Measurements from ENCODE around the gene KANSL1. TPM values are rescaled to one million over a fixed set of nuclear protein-coding genes. Genes with fewer than 3 reads are reported as not detected.

KANSL1 gene
- total RNA-seq, 2 donors from 2014 or later, result 86.5 to 102 TPM

- Histone ChIP-seq H3K27ac (peak overlapping the region in 1 of 2 donors; percentile 2), H3K4me3 (no peak overlapping the region), H3K27me3 (replicated peaks; ENCODE audit: insufficient read depth) (no peaks in the 10 kb centered on the region), H3K36me3 (peaks cover 14% of the 10 kb centered on the region), H3K4me1 (ENCODE audit: control insufficient read depth in 1 of 2, low read depth in 2 of 2) (peaks cover 54 to 87% of the 10 kb centered on the region in 2 donors), H3K9me3 (no peaks in the 10 kb centered on the region)
- no peak for DNase-seq (ENCODE audit: low spot score)
- TF ChIP-seq CTCF (IDR thresholded peaks at IDR 0.05), result no peak
- no peak for ATAC-seq (ENCODE audit: insufficient number of reproducible peaks, low FRiP score, low read depth)
These were observed 26.5 kb downstream of the KANSL1 start for GRCh38 chr17:46166692-46167249.

- Histone ChIP-seq H3K4me3 (no peak overlapping the region), H3K4me1 (ENCODE audit: control insufficient read depth in 1 of 2, low read depth in 2 of 2) (peaks cover 50 to 83% of the 10 kb centered on the region in 2 donors), H3K27me3 (replicated peaks; ENCODE audit: insufficient read depth) (no peaks in the 10 kb centered on the region), H3K9me3 (no peaks in the 10 kb centered on the region), H3K36me3 (no peaks in the 10 kb centered on the region), H3K27ac (no peak overlapping the region)
- no peak for ATAC-seq (ENCODE audit: insufficient number of reproducible peaks, low FRiP score, low read depth)
- no peak for TF ChIP-seq CTCF (IDR thresholded peaks at IDR 0.05)
- no peak for DNase-seq (ENCODE audit: low spot score)
These were observed 29.2 kb downstream of the KANSL1 start for GRCh38 chr17:46163929-46164594.

- no peak for ATAC-seq (ENCODE audit: insufficient number of reproducible peaks, low FRiP score, low read depth)
- Histone ChIP-seq H3K4me3 (no peak overlapping the region), H3K9me3 (no peaks in the 10 kb centered on the region), H3K27me3 (replicated peaks; ENCODE audit: insufficient read depth) (no peaks in the 10 kb centered on the region), H3K27ac (no peak overlapping the region), H3K4me1 (ENCODE audit: control insufficient read depth in 1 of 2, low read depth in 2 of 2) (peaks cover 57 to 91% of the 10 kb centered on the region in 2 donors), H3K36me3 (no peaks in the 10 kb centered on the region)
- TF ChIP-seq CTCF (IDR thresholded peaks at IDR 0.05), result no peak
- no peak for DNase-seq (ENCODE audit: low spot score)
These were observed 29.9 kb downstream of the KANSL1 start for GRCh38 chr17:46163316-46163715.

- no peak for TF ChIP-seq CTCF (IDR thresholded peaks at IDR 0.05)
- H3K4me3 ChIP-seq, result no peak overlapping the region
- no peaks in the 10 kb centered on the region for H3K27me3 ChIP-seq (replicated peaks; ENCODE audit: insufficient read depth)
- H3K27ac ChIP-seq, result no peak overlapping the region
- H3K36me3 ChIP-seq, result no peaks in the 10 kb centered on the region
- H3K9me3 ChIP-seq, result no peaks in the 10 kb centered on the region
- peaks cover 62 to 92% of the 10 kb centered on the region in 2 donors for H3K4me1 ChIP-seq (ENCODE audit: control insufficient read depth in 1 of 2, low read depth in 2 of 2)
- no peak for DNase-seq (ENCODE audit: low spot score)
- no peak for ATAC-seq (ENCODE audit: insufficient number of reproducible peaks, low FRiP score, low read depth)
These were observed 30.4 kb downstream of the KANSL1 start for GRCh38 chr17:46162866-46163265.

GRCh38 chr17:46160169-46160568, 33.1 kb downstream of the KANSL1 start:
- Histone ChIP-seq H3K4me3 (no peak overlapping the region), H3K27ac (no peak overlapping the region), H3K4me1 (ENCODE audit: control insufficient read depth in 1 of 2, low read depth in 2 of 2) (peaks cover 55 to 92% of the 10 kb centered on the region in 2 donors), H3K9me3 (no peaks in the 10 kb centered on the region), H3K27me3 (replicated peaks; ENCODE audit: insufficient read depth) (no peaks in the 10 kb centered on the region), H3K36me3 (no peaks in the 10 kb centered on the region)
- no peak for TF ChIP-seq CTCF (IDR thresholded peaks at IDR 0.05)
- no peak for ATAC-seq (ENCODE audit: insufficient number of reproducible peaks, low FRiP score, low read depth)
- DNase-seq (ENCODE audit: low spot score), result no peak

Measured in thoracic aorta (tissue), 2 donors.